K562 (cell line): ENCODE measurements around the gene LRP6.

Experiments used
- CHCHD3 ChIP-seq: fragments of 250-450 bp; sonication (Bioruptor Pico); IDR thresholded peaks from 2 replicates; pipeline ENCODE4 v2.1.2; 2022; ENCODE audit warnings: mild to moderate bottlenecking
- CTCF ChIP-seq, 3 experiments: IDR thresholded peaks in 2 of 3; conservative IDR thresholded peaks in 1 of 3; 2 replicates each; pipeline ENCODE4 v1.5.1; 2011 to 2012; ENCODE audit warnings: low read length in 3 of 3, mild to moderate bottlenecking in 3 of 3, control low read depth in 2 of 3, improper control_type of control experiment in 1 of 3, inconsistent platforms in 1 of 3, low read depth in 1 of 3, mixed read lengths in 1 of 3, moderate library complexity in 1 of 3; ENCODE audit not compliant: insufficient read depth in 2 of 3
- GABPA ChIP-seq: fragments of 200-800 bp; sonication (Bioruptor generic); conservative IDR thresholded peaks from 2 replicates; pipeline ENCODE4 v1.6.1; 2016; ENCODE audit warnings: low read depth, missing genetic modification characterization, missing compliant biosample characterization
- HDGF ChIP-seq: fragments of 450-650 bp; IDR thresholded peaks from 2 replicates; pipeline ENCODE4 v1.6.1; 2016
- HMG20A ChIP-seq: fragments of 450-650 bp; formaldehyde crosslinking; conservative IDR thresholded peaks from 2 replicates; pipeline ENCODE4 v1.4.0; 2020; ENCODE audit warnings: mild to moderate bottlenecking, mixed read lengths
- KDM4B ChIP-seq, 2 experiments: fragments of 450-650 bp in 1 of 2; sonication (generic) in 1 of 2; IDR thresholded peaks; 2 replicates each; pipeline ENCODE4 v1.6.1; 2016 to 2017; ENCODE audit warnings: borderline replicate concordance in 2 of 2, antibody characterized with exemption in 1 of 2, low read depth in 1 of 2, mild to moderate bottlenecking in 1 of 2
- PHB2 ChIP-seq: fragments of 450-650 bp; IDR thresholded peaks from 2 replicates; pipeline ENCODE4 v1.6.1; 2017; ENCODE audit warnings: low read depth
- POLR2A ChIP-seq: fragments of 450-650 bp; conservative IDR thresholded peaks from 2 replicates; pipeline ENCODE4 v1.6.1; 2016
- PTTG1 ChIP-seq: fragments of 450-650 bp; IDR thresholded peaks from 2 replicates; pipeline ENCODE4 v1.6.1; 2016; ENCODE audit warnings: low read depth, mild to moderate bottlenecking, missing genetic modification characterization, missing compliant biosample characterization
- RBM39 ChIP-seq: fragments of 200-400 bp; formaldehyde crosslinking; optimal IDR thresholded peaks from 2 replicates; pipeline ENCODE3; 2018; ENCODE audit warnings: low read depth, low read length
- SNRNP70 ChIP-seq: fragments of 200-400 bp; formaldehyde crosslinking; optimal IDR thresholded peaks from 2 replicates; pipeline ENCODE3; 2017; ENCODE audit warnings: low read depth, low read length
- ZBTB7A ChIP-seq: IDR thresholded peaks from 2 replicates; pipeline ENCODE4 v1.6.1; 2011; ENCODE audit warnings: low read depth, mild to moderate bottlenecking, low read length, moderate library complexity, borderline replicate concordance; ENCODE audit not compliant: control insufficient read depth
- ZNF175 ChIP-seq: fragments of 200-800 bp; sonication (Bioruptor generic); IDR thresholded peaks from 2 replicates; pipeline ENCODE4 v1.6.1; 2016; ENCODE audit warnings: low read depth, mild to moderate bottlenecking, missing genetic modification characterization, missing compliant biosample characterization
- ZNF584 ChIP-seq: fragments of 200-800 bp; sonication (Bioruptor generic); IDR thresholded peaks from 2 replicates; pipeline ENCODE4 v1.6.1; 2016; ENCODE audit warnings: low read depth, mild to moderate bottlenecking, missing genetic modification characterization, missing compliant biosample characterization

DNA sequence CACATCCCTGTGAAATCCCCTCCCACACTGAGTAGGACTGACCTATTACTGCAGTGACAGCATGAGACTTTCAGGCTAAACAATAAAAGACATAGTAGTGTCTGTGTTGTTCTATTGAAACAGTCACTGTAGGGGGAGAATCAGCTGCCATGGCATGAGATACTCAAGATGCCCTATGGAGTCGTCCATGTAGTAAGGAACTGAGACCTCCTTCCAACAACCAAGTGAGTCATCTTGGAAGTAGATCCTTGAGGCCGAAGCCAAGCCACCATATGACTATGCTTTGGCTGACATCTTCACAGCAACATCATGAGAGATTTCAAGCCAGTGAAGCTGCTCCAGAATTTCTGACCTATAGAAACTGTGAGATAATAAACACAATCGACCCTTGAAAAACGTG lies 12.1 kb upstream of the LRP6 start:
- TF ChIP-seq ZBTB7A (no peak), KDM4B (IDR thresholded peaks at IDR 0.05; ENCODE audit: borderline replicate concordance in 2 of 2, low read depth in 1 of 2) (no peak), CTCF (IDR thresholded peaks at IDR 0.05 in 2 of 3, conservative IDR thresholded peaks at IDR 0.05 in 1 of 3; ENCODE audit: insufficient read depth in 2 of 3, low read depth in 1 of 3, low read length in 3 of 3) (no peak), PHB2 (no peak), ZNF584 (CRISPR knock-in tag) (no peak), GABPA (tag) (no peak), ZNF175 (CRISPR knock-in tag) (no peak), POLR2A (no peak), HDGF (no peak), HMG20A (CRISPR knock-in tag) (no peak), SNRNP70 (no peak), RBM39 (no peak), CHCHD3 (no peak), PTTG1 (tag) (no peak)
